H1 (cell line): Measurements from ENCODE around the gene GGA2. TPM values are rescaled to one million over a fixed set of nuclear protein-coding genes. Genes with fewer than 3 reads are reported as not detected.

Experiments used
- CTCF ChIA-PET: fragments of 300-600 bp; sonication (Branson Sonifier 250); formaldehyde crosslinking; loops from one replicate; lab custom pipeline; 2021; ENCODE audit not compliant: partially characterized antibody; lab: Charles Lee
- POLR2A ChIA-PET: fragments of 300-600 bp; sonication (Branson Sonifier 250); formaldehyde crosslinking; loops from one replicate; lab custom pipeline; 2021; ENCODE audit warnings: inconsistent platforms; ENCODE audit not compliant: partially characterized antibody; lab: Charles Lee
- DNase-seq, 2 experiments: peaks; one replicate each; pipeline versions ENCODE4 v3.0.0 to v3.0.0-alpha.2; 2010 to 2022; ENCODE audit warnings: low spot score in 2 of 2, low read depth in 1 of 2, mixed read lengths in 1 of 2
- FAIRE-seq: peaks from 2 replicates; lab custom pipeline; 2011; peaks lifted over from hg19 to GRCh38; lab: Jason Lieb, UNC
- H2AFZ ChIP-seq: 2 replicates; pipeline ENCODE4 v1.8.1; 2012; ENCODE audit warnings: low read length, inconsistent platforms
- H2AK5ac ChIP-seq: 2 replicates; pipeline ENCODE4 v1.6.1; 2013; ENCODE audit warnings: low read depth, low read length
- H2BK120ac ChIP-seq: replicated peaks from 2 replicates; pipeline ENCODE3; 2013; ENCODE audit warnings: low read depth, low read length, inconsistent platforms
- H2BK12ac ChIP-seq: 2 replicates; pipeline ENCODE4 v1.6.1; 2013; ENCODE audit warnings: low read depth, low read length
- H2BK15ac ChIP-seq: 2 replicates; pipeline ENCODE4 v1.6.1; 2013; ENCODE audit warnings: low read length
- H2BK20ac ChIP-seq: 2 replicates; pipeline ENCODE4 v1.6.1; 2013; ENCODE audit warnings: low read length
- H2BK5ac ChIP-seq: 2 replicates; pipeline ENCODE4 v1.6.1; 2013; ENCODE audit warnings: low read depth, low read length
- H3K14ac ChIP-seq: 2 replicates; pipeline ENCODE4 v1.6.1; 2013; ENCODE audit warnings: inconsistent platforms; ENCODE audit not compliant: insufficient read length
- H3K18ac ChIP-seq: 2 replicates; pipeline ENCODE4 v1.6.1; 2013; ENCODE audit warnings: low read length; ENCODE audit errors: extremely low read depth
- H3K23ac ChIP-seq: 2 replicates; pipeline ENCODE4 v1.6.1; 2013; ENCODE audit warnings: inconsistent platforms; ENCODE audit not compliant: insufficient read length
- H3K23me2 ChIP-seq: 2 replicates; pipeline ENCODE4 v1.6.1; 2013; ENCODE audit warnings: low read depth, low read length
- H3K27ac ChIP-seq: 2 replicates; pipeline ENCODE4 v1.6.1; 2011; ENCODE audit warnings: low read depth, low read length, inconsistent platforms
- H3K27me3 ChIP-seq, 4 experiments: replicated peaks in 1 of 4; 1 replicate in 1 of 4; 2 replicates in 3 of 4; pipeline versions ENCODE4 v1.6.1 to v1.8.1; 2011 to 2013; ENCODE audit warnings: low read length in 3 of 4, mild to moderate bottlenecking in 3 of 4, inconsistent platforms in 2 of 4, mixed read lengths in 2 of 4, moderate library complexity in 1 of 4; ENCODE audit not compliant: control insufficient read depth in 3 of 4, insufficient read depth in 3 of 4; ENCODE audit errors: extremely low read depth in 1 of 4
- H3K36me3 ChIP-seq, 4 experiments: 2 replicates each; pipeline versions ENCODE4 v1.6.1 to v1.8.1; 2011 to 2013; ENCODE audit warnings: mild to moderate bottlenecking in 4 of 4, low read length in 3 of 4, moderate library complexity in 2 of 4, control low read depth in 1 of 4, inconsistent platforms in 1 of 4; ENCODE audit not compliant: insufficient read depth in 4 of 4, control insufficient read depth in 2 of 4
- H3K4ac ChIP-seq: replicated peaks from 2 replicates; pipeline ENCODE3; 2013; ENCODE audit warnings: low read length, low read depth, mixed read lengths, inconsistent platforms; ENCODE audit not compliant: insufficient read length
- H3K4me1 ChIP-seq, 4 experiments: replicated peaks in 1 of 4; 1 replicate in 1 of 4; 2 replicates in 3 of 4; pipeline versions ENCODE4 v1.6.1 to v1.8.1; 2011 to 2013; ENCODE audit warnings: low read length in 3 of 4, inconsistent platforms in 2 of 4, mixed read lengths in 1 of 4; ENCODE audit not compliant: insufficient read depth in 4 of 4, control insufficient read depth in 3 of 4
- H3K4me2 ChIP-seq, 2 experiments: 2 replicates each; pipeline versions ENCODE4 v1.6.1 to v1.8.1; 2011 to 2013; ENCODE audit warnings: low read depth in 2 of 2, low read length in 2 of 2, control low read depth in 1 of 2, inconsistent platforms in 1 of 2, mild to moderate bottlenecking in 1 of 2; ENCODE audit not compliant: insufficient read depth in 1 of 2
- H3K4me3 ChIP-seq, 4 experiments: fragments of 200-600, 300-600 bp in 1 of 4; sonication (generic), shearing (Covaris generic), sonication (Bioruptor Twin) in 1 of 4; 2 replicates each; pipeline versions ENCODE4 v1.5.1 to v1.8.1; 2011 to 2016; ENCODE audit warnings: low read length in 4 of 4, low read depth in 3 of 4, control low read depth in 2 of 4, inconsistent platforms in 2 of 4, mild to moderate bottlenecking in 2 of 4, mixed read lengths in 1 of 4, moderate library complexity in 1 of 4; ENCODE audit not compliant: insufficient read depth in 2 of 4; ENCODE audit errors: extremely low read depth in 1 of 4
- H3K56ac ChIP-seq: replicated peaks from 2 replicates; pipeline ENCODE3; 2013; ENCODE audit warnings: low read depth, mild to moderate bottlenecking, mixed read lengths, low read length, inconsistent platforms; ENCODE audit not compliant: insufficient read length
- H3K79me1 ChIP-seq: 2 replicates; pipeline ENCODE4 v1.6.1; 2013; ENCODE audit warnings: low read depth, low read length, control low read depth
- H3K79me2 ChIP-seq, 2 experiments: 2 replicates each; pipeline versions ENCODE4 v1.6.1 to v1.8.1; 2012 to 2013; ENCODE audit warnings: low read length in 2 of 2, mild to moderate bottlenecking in 2 of 2, inconsistent platforms in 1 of 2; ENCODE audit not compliant: insufficient read depth in 2 of 2, control insufficient read depth in 1 of 2
- H3K9ac ChIP-seq, 4 experiments: replicated peaks in 1 of 4; 1 replicate in 1 of 4; 2 replicates in 3 of 4; pipeline versions ENCODE4 v1.6.1 to v1.8.1; 2011 to 2013; ENCODE audit warnings: low read depth in 3 of 4, low read length in 3 of 4, control low read depth in 2 of 4, mild to moderate bottlenecking in 2 of 4, moderate library complexity in 2 of 4, inconsistent platforms in 1 of 4; ENCODE audit errors: extremely low read depth in 1 of 4
- H3K9me3 ChIP-seq, 2 experiments: 2 replicates each; pipeline versions ENCODE4 v1.6.1 to v1.8.1; 2012 to 2013; ENCODE audit warnings: mild to moderate bottlenecking in 2 of 2, moderate library complexity in 2 of 2, control low read depth in 1 of 2, inconsistent platforms in 1 of 2, low read depth in 1 of 2, low read length in 1 of 2, mixed read lengths in 1 of 2; ENCODE audit not compliant: insufficient read depth in 2 of 2
- H4K20me1 ChIP-seq, 2 experiments: replicated peaks in 1 of 2; 2 replicates each; pipeline versions ENCODE3 to v1.8.1; 2011 to 2013; ENCODE audit warnings: inconsistent platforms in 2 of 2, low read length in 2 of 2, mild to moderate bottlenecking in 1 of 2; ENCODE audit not compliant: insufficient read depth in 2 of 2, control insufficient read depth in 1 of 2
- H4K5ac ChIP-seq: 2 replicates; pipeline ENCODE4 v1.6.1; 2013; ENCODE audit warnings: low read length, low read depth, mixed read lengths, inconsistent platforms; ENCODE audit not compliant: insufficient read length
- H4K8ac ChIP-seq: 2 replicates; pipeline ENCODE4 v1.8.0; 2013; ENCODE audit warnings: mild to moderate bottlenecking, moderate library complexity, low read length, inconsistent platforms; ENCODE audit not compliant: insufficient read depth; ENCODE audit errors: extremely low read depth
- H4K91ac ChIP-seq: replicated peaks from 2 replicates; pipeline ENCODE3; 2013; ENCODE audit warnings: low read length, mixed read lengths, inconsistent platforms; ENCODE audit not compliant: insufficient read length
- SIRT6 ChIP-seq: IDR thresholded peaks from one replicate; pipeline ENCODE4 v1.7.1; 2012; ENCODE audit warnings: low read length, inconsistent platforms
- TAF7 ChIP-seq: optimal IDR thresholded peaks from 2 replicates; pipeline ENCODE3; 2011; ENCODE audit warnings: low read depth, mild to moderate bottlenecking, inconsistent platforms, low read length, moderate library complexity, borderline replicate concordance
- WGBS, 2 experiments: shearing (Covaris generic) in 1 of 2; methylation state at CpG; one replicate each; pipeline versions ENCODE4 v1.1.6 to v1.1.7; 2013 to 2015; ENCODE audit warnings: low lambda C conversion rate in 2 of 2, mixed read lengths in 2 of 2, inconsistent platforms in 1 of 2, low coverage in 1 of 2, missing lambda C conversion rate in 1 of 2; ENCODE audit not compliant: insufficient replicate concordance in 2 of 2, insufficient coverage in 1 of 2, insufficient read length in 1 of 2; ENCODE audit errors: extremely low coverage in 1 of 2, missing lambda C conversion rate in 1 of 2; 5-methylcytosine and 5-hydroxymethylcytosine counted together
- polyA plus RNA-seq, 7 experiments: library from polyadenylated mRNA; depleted of rRNA in 3 of 7; stranded (reverse) in 5 of 7; unstranded in 2 of 7; fragments of >200 nt in 5 of 7; fragments of 200-250 nt in 2 of 7; gene quantifications; 1 replicate in 5 of 7; 2 replicates in 1 of 7; 4 replicates in 1 of 7; pipeline versions ENCODE4 v1.2.1 to v1.2.3, GENCODE V29; 2011 to 2013; ENCODE audit warnings: missing spikeins in 2 of 7, mixed read lengths in 2 of 7
- total RNA-seq: library from RNA; stranded (reverse); fragmentation: NEBNext Ultra II Directional; extraction: Animal tissue kit (Norgen Biotek cat#: 25700); gene quantifications from 2 replicates; pipeline ENCODE4 v1.2.1, GENCODE V29; 2021

GGA2 gene
- total and polyA plus RNA-seq, 2 of the 8 experiments (the other 6 are each of a cell fraction or from before 2014, with no cell fraction given) = 65.8 to 114 TPM

DNA sequence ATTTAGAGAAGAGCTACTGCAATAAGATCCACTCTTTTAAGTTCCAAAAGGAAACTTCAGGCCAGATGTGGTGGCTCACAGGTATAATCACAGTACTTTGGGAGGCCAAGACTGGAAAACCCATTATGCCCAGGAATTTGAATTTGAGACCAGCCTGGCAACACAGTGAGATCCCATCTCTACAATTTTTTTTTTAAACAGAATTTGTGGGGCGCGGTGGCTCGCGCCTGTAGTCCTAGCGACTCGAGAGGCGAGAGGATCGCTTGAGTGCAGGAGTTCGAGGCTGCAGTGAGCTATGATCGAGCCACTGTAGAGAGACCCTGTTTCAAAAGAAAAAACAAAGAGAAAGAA is 58.1 kb downstream of the GGA2 start:
- Histone ChIP-seq H3K9me3 (no peaks in the 10 kb centered on the region), H2AK5ac (no peak overlapping the region), H4K91ac (no peak overlapping the region), H3K4me1 (peaks cover 0 to 3% (median 1%) of the 10 kb centered on the region in 4 experiments; a peak in 3 of 7 replicates), H4K5ac (no peak overlapping the region), H3K27ac (no peak overlapping the region), H4K8ac (peak overlapping the region; percentile 93; the same call in 1 of the 2 replicates), H3K4me3 (peak overlapping the region; percentile 76 to 98 (median 82)), H3K36me3 (no peaks in the 10 kb centered on the region), H2BK20ac (no peak overlapping the region), H3K18ac (no peak overlapping the region), H3K27me3 (no peaks in the 10 kb centered on the region), H2BK120ac (no peak overlapping the region), H3K79me1 (0 out of 2 replicates have a peak, but pooled peaks cover 2% of the 10 kb centered on the region), H3K4ac (no peak overlapping the region), H3K9ac (peak overlapping the region in 2 of 4 experiments; percentile 81 to 84; a peak in 2 of 7 replicates), H3K23me2 (peaks cover 3% of the 10 kb centered on the region; the same call in 1 of the 2 replicates), H2BK12ac (no peak overlapping the region), H3K4me2 (peak overlapping the region; percentile 60 to 93), H3K79me2 (0 out of 4 replicates have a peak, but pooled peaks cover 0 to 3% of the 10 kb centered on the region in 2 experiments), H3K56ac (no peak overlapping the region), H3K14ac (no peak overlapping the region), H2BK15ac (no peak overlapping the region), H2AFZ (peak overlapping the region; percentile 53; the same call in 1 of the 2 replicates), H3K23ac (no peak overlapping the region), H4K20me1 (peaks cover 0 to 3% of the 10 kb centered on the region in 2 experiments), H2BK5ac (no peak overlapping the region)
- no peak for DNase-seq
- POLR2A ChIA-PET = interaction anchor here (0.7 to 1.9 kb wide), 7 partner anchors 9 to 226 kb away, joined by 3 to 12 read pairs (median 5); partner anchors contain the start of gene PLK1
- CTCF ChIA-PET = interaction anchor here (0.7 to 5.5 kb wide), 2 partner anchors 17 to 582 kb away, joined by 3 to 38 read pairs; no protein-coding TSS in a partner anchor
- 7% methylated on average over 10 of the region's 10 CpGs; no CpG with 5 or more reads in 1 of the 2 experiments for WGBS, 2 experiments
- no peak for FAIRE-seq
- TF ChIP-seq TAF7 = peak; percentile 2
- no peak for TF ChIP-seq SIRT6
